HEK293 (cell line): ENCODE data around the gene KMT2A.

ENCODE experiments used
- CTCF ChIA-PET: fragments of 350-600 bp; formaldehyde crosslinking; extraction: SDS; loops from one replicate; lab custom pipeline; 2021; ENCODE audit warnings: antibody characterized with exemption; lab: Yijun Ruan, JAX
- POLR2A ChIA-PET: fragments of 300-600 bp; formaldehyde crosslinking; extraction: SDS; loops from one replicate; lab custom pipeline; 2020; ENCODE audit warnings: antibody characterized with exemption, inconsistent platforms; lab: Yijun Ruan, JAX
- H3K27ac ChIP-seq: fragments of 200-500 bp; sonication (Bioruptor generic); 2 replicates; pipeline ENCODE4 v1.5.1; 2014; ENCODE audit warnings: low read depth, low read length, control low read depth, inconsistent platforms; ENCODE audit errors: extremely low read depth
- H3K36me3 ChIP-seq, 2 experiments: fragments of 200-500 bp in 1 of 2; sonication (Bioruptor generic) in 1 of 2; 1 replicate in 1 of 2; 2 replicates in 1 of 2; pipeline ENCODE4 v1.5.1; 2014 to 2017; ENCODE audit warnings: inconsistent platforms in 2 of 2, low read length in 2 of 2; ENCODE audit not compliant: control insufficient read depth in 2 of 2, insufficient read depth in 1 of 2
- H3K4me1 ChIP-seq: fragments of 200-500 bp; sonication (Bioruptor generic); 2 replicates; pipeline ENCODE4 v1.5.1; 2014; ENCODE audit warnings: mild to moderate bottlenecking, low read length, inconsistent platforms; ENCODE audit not compliant: control insufficient read depth, insufficient read depth
- H3K4me3 ChIP-seq: 2 replicates; pipeline ENCODE4 v1.5.1; 2011; ENCODE audit warnings: low read depth, mild to moderate bottlenecking, control low read depth, low read length, moderate library complexity
- H3K9me3 ChIP-seq: fragments of 200-500 bp; sonication (Bioruptor generic); 2 replicates; pipeline ENCODE4 v1.5.1; 2014; ENCODE audit warnings: low read depth, low read length, inconsistent platforms; ENCODE audit not compliant: control insufficient read depth, insufficient read depth
- FEZF1 ChIP-seq: fragments of 450-650 bp; formaldehyde crosslinking; IDR thresholded peaks from 2 replicates; pipeline ENCODE4 v1.5.1; 2016; ENCODE audit warnings: missing biosample characterization, missing genetic modification characterization
- GLIS2 ChIP-seq: fragments of 450-650 bp; formaldehyde crosslinking; IDR thresholded peaks from 2 replicates; pipeline ENCODE4 v1.5.1; 2016; ENCODE audit warnings: missing biosample characterization, missing genetic modification characterization
- KLF7 ChIP-seq: fragments of 450-650 bp; formaldehyde crosslinking; IDR thresholded peaks from 2 replicates; pipeline ENCODE4 v1.5.1; 2016; ENCODE audit warnings: missing biosample characterization, missing genetic modification characterization, borderline replicate concordance
- MEIS1 ChIP-seq: sonication (generic); formaldehyde crosslinking; IDR thresholded peaks from 2 replicates; pipeline ENCODE4 v1.8.1; 2022; ENCODE audit warnings: missing genetic modification reagents, mild to moderate bottlenecking, borderline replicate concordance
- SETDB1 ChIP-seq: IDR thresholded peaks from one replicate; pipeline ENCODE4 v1.6.1; 2017; ENCODE audit warnings: mild to moderate bottlenecking, low read length, moderate library complexity, mixed read lengths; ENCODE audit not compliant: insufficient read length
- SP3 ChIP-seq: fragments of 450-650 bp; formaldehyde crosslinking; IDR thresholded peaks from 2 replicates; pipeline ENCODE4 v1.5.1; 2016; ENCODE audit warnings: missing biosample characterization, missing genetic modification characterization
- YY2 ChIP-seq: fragments of 450-650 bp; formaldehyde crosslinking; IDR thresholded peaks from 2 replicates; pipeline ENCODE4 v1.5.1; 2016; ENCODE audit warnings: missing biosample characterization, missing genetic modification characterization
- ZNF112 ChIP-seq: fragments of 450-650 bp; formaldehyde crosslinking; IDR thresholded peaks from 2 replicates; pipeline ENCODE4 v1.5.0; 2017; ENCODE audit warnings: missing biosample characterization, missing genetic modification characterization
- ZNF132 ChIP-seq: fragments of 450-650 bp; formaldehyde crosslinking; IDR thresholded peaks from 2 replicates; pipeline ENCODE4 v1.5.1; 2017; ENCODE audit warnings: missing biosample characterization, missing genetic modification characterization, borderline replicate concordance
- ZNF133 ChIP-seq: fragments of 450-650 bp; formaldehyde crosslinking; IDR thresholded peaks from 2 replicates; pipeline ENCODE4 v1.5.1; 2016; ENCODE audit warnings: missing biosample characterization, missing genetic modification characterization
- ZNF138 ChIP-seq: fragments of 450-650 bp; formaldehyde crosslinking; IDR thresholded peaks from 2 replicates; pipeline ENCODE4 v1.5.1; 2016; ENCODE audit warnings: missing biosample characterization, missing genetic modification characterization, borderline replicate concordance
- ZNF174 ChIP-seq: fragments of 450-650 bp; formaldehyde crosslinking; IDR thresholded peaks from 2 replicates; pipeline ENCODE4 v1.5.0; 2017; ENCODE audit warnings: missing biosample characterization, mild to moderate bottlenecking, missing genetic modification characterization
- ZNF658 ChIP-seq: fragments of 450-650 bp; formaldehyde crosslinking; IDR thresholded peaks from 2 replicates; pipeline ENCODE4; 2016; ENCODE audit warnings: missing biosample characterization, missing genetic modification characterization
- ZXDB ChIP-seq: fragments of 450-650 bp; formaldehyde crosslinking; IDR thresholded peaks from 2 replicates; pipeline ENCODE4 v1.5.1; 2016; ENCODE audit warnings: missing biosample characterization, missing genetic modification characterization
- TF ChIP-seq, protein P1 (sequence below): fragments of 450-650 bp; formaldehyde crosslinking; IDR thresholded peaks from 2 replicates; pipeline ENCODE4 v1.5.1; 2016; ENCODE audit warnings: missing biosample characterization, missing genetic modification characterization
- TF ChIP-seq, protein P2 (sequence below): fragments of 450-650 bp; formaldehyde crosslinking; IDR thresholded peaks from 2 replicates; pipeline ENCODE4 v1.5.1; 2016; ENCODE audit warnings: missing biosample characterization, missing genetic modification characterization, borderline replicate concordance
- TF ChIP-seq, protein P3 (sequence below): fragments of 450-650 bp; formaldehyde crosslinking; IDR thresholded peaks from 2 replicates; pipeline ENCODE4 v1.5.1; 2016; ENCODE audit warnings: missing biosample characterization, missing genetic modification characterization
- TF ChIP-seq, protein P4 (sequence below): fragments of 450-650 bp; formaldehyde crosslinking; IDR thresholded peaks from 2 replicates; pipeline ENCODE4 v1.5.1; 2016; ENCODE audit warnings: missing biosample characterization, missing genetic modification characterization
- TF ChIP-seq, protein P5 (sequence below): fragments of 450-650 bp; formaldehyde crosslinking; IDR thresholded peaks from 2 replicates; pipeline ENCODE4 v1.5.1; 2016; ENCODE audit warnings: missing biosample characterization, missing genetic modification characterization
- TF ChIP-seq, protein P6 (sequence below): fragments of 450-650 bp; formaldehyde crosslinking; IDR thresholded peaks from 2 replicates; pipeline ENCODE4 v1.5.1; 2016; ENCODE audit warnings: missing biosample characterization, missing genetic modification characterization

KMT2A gene

DNA sequence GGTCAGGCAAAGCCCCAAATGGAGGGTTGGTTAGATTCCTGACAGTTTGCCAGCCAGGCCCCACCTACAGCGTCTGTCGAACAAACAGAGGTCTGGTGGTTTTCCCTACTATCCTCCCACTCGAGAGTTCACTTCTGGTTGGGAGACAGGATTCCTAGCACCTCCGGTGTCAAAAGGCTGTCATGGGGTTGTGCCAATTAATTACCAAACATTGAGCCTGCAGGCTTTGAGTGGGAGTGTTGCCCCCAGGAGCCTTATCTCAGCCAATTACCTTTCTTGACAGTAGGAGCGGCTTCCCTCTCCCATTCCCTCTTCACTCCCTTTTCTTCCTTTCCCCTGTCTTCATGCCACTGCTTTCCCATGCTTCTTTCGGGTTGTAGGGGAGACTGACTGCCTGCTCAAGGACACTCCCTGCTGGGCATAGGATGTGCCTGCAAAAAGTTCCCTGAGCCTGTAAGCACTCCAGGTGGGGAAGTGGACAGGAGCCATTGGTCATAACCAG, 86.3 kb downstream of the KMT2A start (continued):
- TF ChIP-seq, protein P1, sequence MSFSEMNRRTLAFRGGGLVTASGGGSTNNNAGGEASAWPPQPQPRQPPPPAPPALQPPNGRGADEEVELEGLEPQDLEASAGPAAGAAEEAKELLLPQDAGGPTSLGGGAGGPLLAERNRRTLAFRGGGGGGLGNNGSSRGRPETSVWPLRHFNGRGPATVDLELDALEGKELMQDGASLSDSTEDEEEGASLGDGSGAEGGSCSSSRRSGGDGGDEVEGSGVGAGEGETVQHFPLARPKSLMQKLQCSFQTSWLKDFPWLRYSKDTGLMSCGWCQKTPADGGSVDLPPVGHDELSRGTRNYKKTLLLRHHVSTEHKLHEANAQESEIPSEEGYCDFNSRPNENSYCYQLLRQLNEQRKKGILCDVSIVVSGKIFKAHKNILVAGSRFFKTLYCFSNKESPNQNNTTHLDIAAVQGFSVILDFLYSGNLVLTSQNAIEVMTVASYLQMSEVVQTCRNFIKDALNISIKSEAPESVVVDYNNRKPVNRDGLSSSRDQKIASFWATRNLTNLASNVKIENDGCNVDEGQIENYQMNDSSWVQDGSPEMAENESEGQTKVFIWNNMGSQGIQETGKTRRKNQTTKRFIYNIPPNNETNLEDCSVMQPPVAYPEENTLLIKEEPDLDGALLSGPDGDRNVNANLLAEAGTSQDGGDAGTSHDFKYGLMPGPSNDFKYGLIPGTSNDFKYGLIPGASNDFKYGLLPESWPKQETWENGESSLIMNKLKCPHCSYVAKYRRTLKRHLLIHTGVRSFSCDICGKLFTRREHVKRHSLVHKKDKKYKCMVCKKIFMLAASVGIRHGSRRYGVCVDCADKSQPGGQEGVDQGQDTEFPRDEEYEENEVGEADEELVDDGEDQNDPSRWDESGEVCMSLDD (tag by site-specific recombination), result no peak
- no peak for TF ChIP-seq SP3 (tag by site-specific recombination)
- TF ChIP-seq, protein P2, sequence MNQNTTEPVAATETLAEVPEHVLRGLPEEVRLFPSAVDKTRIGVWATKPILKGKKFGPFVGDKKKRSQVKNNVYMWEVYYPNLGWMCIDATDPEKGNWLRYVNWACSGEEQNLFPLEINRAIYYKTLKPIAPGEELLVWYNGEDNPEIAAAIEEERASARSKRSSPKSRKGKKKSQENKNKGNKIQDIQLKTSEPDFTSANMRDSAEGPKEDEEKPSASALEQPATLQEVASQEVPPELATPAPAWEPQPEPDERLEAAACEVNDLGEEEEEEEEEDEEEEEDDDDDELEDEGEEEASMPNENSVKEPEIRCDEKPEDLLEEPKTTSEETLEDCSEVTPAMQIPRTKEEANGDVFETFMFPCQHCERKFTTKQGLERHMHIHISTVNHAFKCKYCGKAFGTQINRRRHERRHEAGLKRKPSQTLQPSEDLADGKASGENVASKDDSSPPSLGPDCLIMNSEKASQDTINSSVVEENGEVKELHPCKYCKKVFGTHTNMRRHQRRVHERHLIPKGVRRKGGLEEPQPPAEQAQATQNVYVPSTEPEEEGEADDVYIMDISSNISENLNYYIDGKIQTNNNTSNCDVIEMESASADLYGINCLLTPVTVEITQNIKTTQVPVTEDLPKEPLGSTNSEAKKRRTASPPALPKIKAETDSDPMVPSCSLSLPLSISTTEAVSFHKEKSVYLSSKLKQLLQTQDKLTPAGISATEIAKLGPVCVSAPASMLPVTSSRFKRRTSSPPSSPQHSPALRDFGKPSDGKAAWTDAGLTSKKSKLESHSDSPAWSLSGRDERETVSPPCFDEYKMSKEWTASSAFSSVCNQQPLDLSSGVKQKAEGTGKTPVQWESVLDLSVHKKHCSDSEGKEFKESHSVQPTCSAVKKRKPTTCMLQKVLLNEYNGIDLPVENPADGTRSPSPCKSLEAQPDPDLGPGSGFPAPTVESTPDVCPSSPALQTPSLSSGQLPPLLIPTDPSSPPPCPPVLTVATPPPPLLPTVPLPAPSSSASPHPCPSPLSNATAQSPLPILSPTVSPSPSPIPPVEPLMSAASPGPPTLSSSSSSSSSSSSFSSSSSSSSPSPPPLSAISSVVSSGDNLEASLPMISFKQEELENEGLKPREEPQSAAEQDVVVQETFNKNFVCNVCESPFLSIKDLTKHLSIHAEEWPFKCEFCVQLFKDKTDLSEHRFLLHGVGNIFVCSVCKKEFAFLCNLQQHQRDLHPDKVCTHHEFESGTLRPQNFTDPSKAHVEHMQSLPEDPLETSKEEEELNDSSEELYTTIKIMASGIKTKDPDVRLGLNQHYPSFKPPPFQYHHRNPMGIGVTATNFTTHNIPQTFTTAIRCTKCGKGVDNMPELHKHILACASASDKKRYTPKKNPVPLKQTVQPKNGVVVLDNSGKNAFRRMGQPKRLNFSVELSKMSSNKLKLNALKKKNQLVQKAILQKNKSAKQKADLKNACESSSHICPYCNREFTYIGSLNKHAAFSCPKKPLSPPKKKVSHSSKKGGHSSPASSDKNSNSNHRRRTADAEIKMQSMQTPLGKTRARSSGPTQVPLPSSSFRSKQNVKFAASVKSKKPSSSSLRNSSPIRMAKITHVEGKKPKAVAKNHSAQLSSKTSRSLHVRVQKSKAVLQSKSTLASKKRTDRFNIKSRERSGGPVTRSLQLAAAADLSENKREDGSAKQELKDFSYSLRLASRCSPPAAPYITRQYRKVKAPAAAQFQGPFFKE (tag by site-specific recombination), result no peak

DNA sequence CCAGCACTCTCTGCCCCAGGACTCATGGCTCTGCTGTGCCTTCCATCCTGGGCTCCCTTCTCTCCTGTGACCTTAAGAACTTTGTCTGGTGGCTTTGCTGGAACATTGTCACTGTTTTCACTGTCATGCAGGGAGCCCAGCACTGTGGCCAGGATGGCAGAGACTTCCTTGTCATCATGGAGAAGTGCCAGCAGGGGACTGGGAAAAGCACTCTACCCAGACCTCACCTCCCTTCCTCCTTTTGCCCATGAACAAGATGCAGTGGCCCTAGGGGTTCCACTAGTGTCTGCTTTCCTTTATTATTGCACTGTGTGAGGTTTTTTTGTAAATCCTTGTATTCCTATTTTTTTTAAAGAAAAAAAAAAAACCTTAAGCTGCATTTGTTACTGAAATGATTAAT, 88.1 kb downstream of the KMT2A start:
- Histone ChIP-seq H3K27ac (no peak overlapping the region), H3K9me3 (no peaks in the 10 kb centered on the region), H3K36me3 (peaks cover 3 to 79% of the 10 kb centered on the region in 2 experiments; a peak in 2 of 3 replicates), H3K4me3 (no peak overlapping the region), H3K4me1 (no peaks in the 10 kb centered on the region)
- CTCF ChIA-PET, result interaction anchor here (1.1 kb wide), 1 partner anchor 146 kb away, joined by 4 read pairs; no protein-coding TSS in a partner anchor
- no peak for TF ChIP-seq ZNF174
- TF ChIP-seq, protein P3, sequence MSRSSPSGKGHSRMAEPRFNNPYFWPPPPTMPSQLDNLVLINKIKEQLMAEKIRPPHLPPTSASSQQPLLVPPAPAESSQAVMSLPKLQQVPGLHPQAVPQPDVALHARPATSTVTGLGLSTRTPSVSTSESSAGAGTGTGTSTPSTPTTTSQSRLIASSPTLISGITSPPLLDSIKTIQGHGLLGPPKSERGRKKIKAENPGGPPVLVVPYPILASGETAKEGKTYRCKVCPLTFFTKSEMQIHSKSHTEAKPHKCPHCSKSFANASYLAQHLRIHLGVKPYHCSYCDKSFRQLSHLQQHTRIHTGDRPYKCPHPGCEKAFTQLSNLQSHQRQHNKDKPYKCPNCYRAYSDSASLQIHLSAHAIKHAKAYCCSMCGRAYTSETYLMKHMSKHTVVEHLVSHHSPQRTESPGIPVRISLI (tag by site-specific recombination), result no peak
- TF ChIP-seq ZNF133 (tag by site-specific recombination), result no peak
- no peak for TF ChIP-seq FEZF1 (tag by site-specific recombination)
- TF ChIP-seq, protein P4, sequence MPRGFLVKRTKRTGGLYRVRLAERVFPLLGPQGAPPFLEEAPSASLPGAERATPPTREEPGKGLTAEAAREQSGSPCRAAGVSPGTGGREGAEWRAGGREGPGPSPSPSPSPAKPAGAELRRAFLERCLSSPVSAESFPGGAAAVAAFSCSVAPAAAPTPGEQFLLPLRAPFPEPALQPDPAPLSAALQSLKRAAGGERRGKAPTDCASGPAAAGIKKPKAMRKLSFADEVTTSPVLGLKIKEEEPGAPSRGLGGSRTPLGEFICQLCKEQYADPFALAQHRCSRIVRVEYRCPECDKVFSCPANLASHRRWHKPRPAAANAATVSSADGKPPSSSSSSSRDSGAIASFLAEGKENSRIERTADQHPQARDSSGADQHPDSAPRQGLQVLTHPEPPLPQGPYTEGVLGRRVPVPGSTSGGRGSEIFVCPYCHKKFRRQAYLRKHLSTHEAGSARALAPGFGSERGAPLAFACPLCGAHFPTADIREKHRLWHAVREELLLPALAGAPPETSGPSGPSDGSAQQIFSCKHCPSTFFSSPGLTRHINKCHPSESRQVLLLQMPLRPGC (tag by site-specific recombination), result no peak
- no peak for TF ChIP-seq ZNF658
- TF ChIP-seq MEIS1 (CRISPR knock-in tag), result no peak
- no peak for TF ChIP-seq YY2 (tag by site-specific recombination)
- TF ChIP-seq ZNF138 (tag by site-specific recombination), result no peak
- TF ChIP-seq, protein P5, sequence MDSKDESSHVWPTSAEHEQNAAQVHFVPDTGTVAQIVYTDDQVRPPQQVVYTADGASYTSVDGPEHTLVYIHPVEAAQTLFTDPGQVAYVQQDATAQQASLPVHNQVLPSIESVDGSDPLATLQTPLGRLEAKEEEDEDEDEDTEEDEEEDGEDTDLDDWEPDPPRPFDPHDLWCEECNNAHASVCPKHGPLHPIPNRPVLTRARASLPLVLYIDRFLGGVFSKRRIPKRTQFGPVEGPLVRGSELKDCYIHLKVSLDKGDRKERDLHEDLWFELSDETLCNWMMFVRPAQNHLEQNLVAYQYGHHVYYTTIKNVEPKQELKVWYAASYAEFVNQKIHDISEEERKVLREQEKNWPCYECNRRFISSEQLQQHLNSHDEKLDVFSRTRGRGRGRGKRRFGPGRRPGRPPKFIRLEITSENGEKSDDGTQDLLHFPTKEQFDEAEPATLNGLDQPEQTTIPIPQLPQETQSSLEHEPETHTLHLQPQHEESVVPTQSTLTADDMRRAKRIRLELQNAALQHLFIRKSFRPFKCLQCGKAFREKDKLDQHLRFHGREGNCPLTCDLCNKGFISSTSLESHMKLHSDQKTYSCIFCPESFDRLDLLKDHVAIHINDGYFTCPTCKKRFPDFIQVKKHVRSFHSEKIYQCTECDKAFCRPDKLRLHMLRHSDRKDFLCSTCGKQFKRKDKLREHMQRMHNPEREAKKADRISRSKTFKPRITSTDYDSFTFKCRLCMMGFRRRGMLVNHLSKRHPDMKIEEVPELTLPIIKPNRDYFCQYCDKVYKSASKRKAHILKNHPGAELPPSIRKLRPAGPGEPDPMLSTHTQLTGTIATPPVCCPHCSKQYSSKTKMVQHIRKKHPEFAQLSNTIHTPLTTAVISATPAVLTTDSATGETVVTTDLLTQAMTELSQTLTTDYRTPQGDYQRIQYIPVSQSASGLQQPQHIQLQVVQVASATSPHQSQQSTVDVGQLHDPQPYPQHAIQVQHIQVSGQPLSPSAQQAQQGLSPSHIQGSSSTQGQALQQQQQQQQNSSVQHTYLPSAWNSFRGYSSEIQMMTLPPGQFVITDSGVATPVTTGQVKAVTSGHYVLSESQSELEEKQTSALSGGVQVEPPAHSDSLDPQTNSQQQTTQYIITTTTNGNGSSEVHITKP (tag by site-specific recombination), result no peak
- no peak for TF ChIP-seq KLF7 (tag by site-specific recombination)
- no peak for TF ChIP-seq SETDB1
- no peak for TF ChIP-seq ZNF132
- TF ChIP-seq, protein P6, sequence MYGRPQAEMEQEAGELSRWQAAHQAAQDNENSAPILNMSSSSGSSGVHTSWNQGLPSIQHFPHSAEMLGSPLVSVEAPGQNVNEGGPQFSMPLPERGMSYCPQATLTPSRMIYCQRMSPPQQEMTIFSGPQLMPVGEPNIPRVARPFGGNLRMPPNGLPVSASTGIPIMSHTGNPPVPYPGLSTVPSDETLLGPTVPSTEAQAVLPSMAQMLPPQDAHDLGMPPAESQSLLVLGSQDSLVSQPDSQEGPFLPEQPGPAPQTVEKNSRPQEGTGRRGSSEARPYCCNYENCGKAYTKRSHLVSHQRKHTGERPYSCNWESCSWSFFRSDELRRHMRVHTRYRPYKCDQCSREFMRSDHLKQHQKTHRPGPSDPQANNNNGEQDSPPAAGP (tag by site-specific recombination), result no peak
- TF ChIP-seq GLIS2 (tag by site-specific recombination), result no peak
- TF ChIP-seq ZNF112 (tag by site-specific recombination), result no peak
- TF ChIP-seq ZXDB (tag by site-specific recombination), result no peak
- TF ChIP-seq, all 188 proteins: peak for 0
- POLR2A ChIA-PET, result interaction anchor here (1.3 kb wide), 1 partner anchor 12 kb away, joined by 3 read pairs; no protein-coding TSS in a partner anchor
